GM18508 (cell line): ENCODE results near the gene MAP3K14.
"Not testable (repeated sequence)": the region's sequence is repeated elsewhere in the genome, so short reads cannot be mapped to it uniquely, and the experiment has no call there.

Experiments
- ATAC-seq: cut with Tn5 transposase; IDR thresholded peaks from one replicate; pipeline ENCODE4 v1.9.1; 2021; ENCODE audit warnings: moderate number of reproducible peaks; ENCODE audit not compliant: insufficient read depth, unreplicated experiment

Gene MAP3K14

GRCh38 chr17:45264430-45264829, 52.4 kb downstream of the MAP3K14 start:
- ATAC-seq = no peak

- ATAC-seq = no peak
These were observed 53.4 kb downstream of the MAP3K14 start for GRCh38 chr17:45263477-45263860.

DNA sequence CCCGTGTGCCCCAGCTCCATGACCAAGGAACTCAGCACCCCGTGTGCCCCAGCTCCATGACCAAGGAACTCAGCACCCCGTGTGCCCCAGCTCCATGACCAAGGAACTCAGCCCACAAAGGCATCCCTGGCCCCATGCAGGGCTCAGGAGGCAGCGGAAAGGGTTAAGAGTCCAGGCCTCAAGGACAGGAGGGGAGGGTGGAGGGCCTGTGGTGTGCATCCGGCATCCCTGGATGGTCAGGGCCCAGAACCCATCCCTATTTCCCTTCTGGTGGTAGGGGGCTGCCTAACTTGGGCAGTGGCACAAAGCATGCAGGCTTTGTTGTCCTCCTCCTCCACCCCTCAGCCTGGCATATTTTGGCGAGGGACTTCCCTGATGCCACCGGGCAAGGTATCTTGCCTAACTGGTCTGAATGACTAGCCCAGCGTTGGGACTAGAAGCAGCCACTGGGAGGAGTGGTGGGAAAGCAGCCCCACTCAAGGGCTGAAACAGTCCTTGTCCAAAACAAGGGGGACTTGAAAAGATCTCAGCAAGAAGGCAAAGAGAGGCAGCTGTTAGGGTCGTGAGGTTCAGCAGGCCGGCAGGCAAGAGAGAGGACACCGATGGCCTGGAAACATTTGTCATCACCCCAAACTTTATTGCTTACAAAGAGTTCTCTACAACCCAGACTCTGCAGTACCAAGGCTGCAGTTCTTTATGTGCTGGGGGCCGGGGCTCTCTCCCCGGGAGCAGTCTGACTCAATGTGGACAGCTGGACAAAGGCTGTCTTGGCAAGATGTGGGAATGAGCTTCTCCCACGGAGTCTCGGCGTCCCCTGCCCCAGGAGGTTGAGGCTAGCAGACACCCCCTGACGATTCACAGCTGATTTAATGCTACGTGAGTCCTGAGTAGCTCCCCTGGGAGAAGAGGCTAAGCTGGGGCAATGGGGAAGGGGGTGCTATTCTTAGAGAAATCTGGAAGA, 54.0 kb downstream of the MAP3K14 start:
- no peak for ATAC-seq

GRCh38 chr17:45261577-45262515, 55.0 kb downstream of the MAP3K14 start, which contains the start of gene SPATA32:
TSS of gene SPATA32 (minus strand) at chr17:45262094. CDS start at chr17:45262016, 78 bp downstream.
- no peak for ATAC-seq

GRCh38 chr17:45260204-45260783, 56.5 kb downstream of the MAP3K14 start:
- no peak for ATAC-seq

DNA sequence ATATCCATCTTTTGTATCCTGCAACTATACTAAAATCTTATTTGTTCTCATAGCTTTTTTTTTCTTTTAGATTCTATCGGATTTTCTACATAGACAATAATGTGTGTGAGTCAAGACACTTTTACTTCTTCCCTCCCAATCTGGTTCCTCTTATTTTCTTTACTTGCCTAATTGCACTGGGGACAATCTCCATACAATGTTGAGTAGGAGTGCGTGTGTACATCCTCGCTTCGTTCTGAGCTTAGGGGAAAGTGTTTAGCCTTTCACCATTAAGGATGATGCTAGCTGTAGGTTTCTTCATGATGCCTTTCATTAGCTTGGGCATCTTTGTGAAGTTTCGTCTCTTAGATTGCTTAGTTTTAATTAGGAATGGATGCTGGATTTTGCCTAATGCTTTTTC, 57.8 kb downstream of the MAP3K14 start:
- ATAC-seq = no peak

- no peak for ATAC-seq
These were observed 59.7 kb downstream of the MAP3K14 start for GRCh38 chr17:45257115-45257514.

DNA sequence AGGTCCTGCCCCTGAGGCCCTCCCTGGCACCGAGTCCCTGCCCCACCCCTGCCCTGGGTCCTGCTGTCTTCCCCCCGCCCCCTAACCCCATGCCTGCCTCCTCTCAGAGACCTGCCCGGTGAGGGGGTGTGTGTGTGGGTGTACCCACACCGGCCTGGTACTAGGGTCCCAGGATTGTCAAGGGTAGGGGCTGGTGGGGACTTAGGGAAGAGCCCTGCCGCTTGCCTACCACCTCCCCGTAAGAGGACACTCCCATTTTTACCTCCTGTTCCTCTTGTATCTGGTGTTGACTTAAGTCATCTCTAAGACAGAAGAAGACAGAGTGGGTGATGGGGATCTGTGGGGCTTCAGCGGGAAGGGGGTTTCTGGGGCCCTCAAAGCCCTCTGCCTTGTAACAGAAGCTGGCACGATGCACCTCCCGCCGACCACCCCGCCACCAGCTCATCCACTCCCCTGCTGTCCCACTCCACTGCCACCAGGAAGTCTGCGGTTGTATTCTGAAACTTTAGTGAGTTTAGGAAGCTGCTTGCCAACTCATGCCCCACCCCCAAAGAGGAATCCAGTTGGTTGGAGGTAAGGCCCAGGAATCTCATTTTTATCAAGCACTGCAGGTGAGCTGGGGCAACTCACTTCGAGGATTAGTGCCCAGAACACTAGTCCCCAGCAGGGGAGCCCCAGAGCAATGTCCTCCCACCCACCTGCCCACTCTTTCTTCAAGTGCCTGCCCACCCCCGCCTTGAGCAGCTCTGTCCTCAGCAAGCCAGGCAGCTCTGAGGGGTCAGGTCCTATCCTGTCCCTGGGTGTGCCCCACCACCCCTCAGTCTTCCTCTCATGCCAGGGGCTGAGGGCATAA, 60.5 kb downstream of the MAP3K14 start:
- no peak for ATAC-seq

- no peak for ATAC-seq
These were observed 61.5 kb downstream of the MAP3K14 start for GRCh38 chr17:45255358-45255757.

GRCh38 chr17:45253879-45254278, 62.9 kb downstream of the MAP3K14 start:
- ATAC-seq = no peak

DNA sequence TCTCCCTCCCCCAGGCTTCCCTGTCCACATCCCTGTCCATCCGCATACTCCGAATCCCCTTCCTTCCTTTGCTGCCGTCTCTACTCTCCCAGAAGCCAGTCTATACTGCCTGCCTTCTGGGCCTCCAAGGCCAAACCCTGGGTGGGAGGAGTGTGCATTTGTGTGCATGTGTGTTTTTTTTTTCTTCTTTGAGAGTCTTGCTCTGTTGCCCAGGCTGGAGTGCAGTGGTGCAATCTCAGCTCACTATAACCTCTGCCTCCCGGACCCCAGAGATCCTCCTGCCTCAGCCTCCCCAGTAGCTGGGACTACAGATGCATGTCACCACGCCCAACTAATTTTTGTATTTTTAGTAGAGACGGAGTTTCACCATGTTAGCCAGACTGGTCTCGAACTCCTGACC, 63.6 kb downstream of the MAP3K14 start:
- not testable (repeated sequence) for ATAC-seq

- ATAC-seq = no peak
These were observed 64.9 kb downstream of the MAP3K14 start for GRCh38 chr17:45251931-45252330.

DNA sequence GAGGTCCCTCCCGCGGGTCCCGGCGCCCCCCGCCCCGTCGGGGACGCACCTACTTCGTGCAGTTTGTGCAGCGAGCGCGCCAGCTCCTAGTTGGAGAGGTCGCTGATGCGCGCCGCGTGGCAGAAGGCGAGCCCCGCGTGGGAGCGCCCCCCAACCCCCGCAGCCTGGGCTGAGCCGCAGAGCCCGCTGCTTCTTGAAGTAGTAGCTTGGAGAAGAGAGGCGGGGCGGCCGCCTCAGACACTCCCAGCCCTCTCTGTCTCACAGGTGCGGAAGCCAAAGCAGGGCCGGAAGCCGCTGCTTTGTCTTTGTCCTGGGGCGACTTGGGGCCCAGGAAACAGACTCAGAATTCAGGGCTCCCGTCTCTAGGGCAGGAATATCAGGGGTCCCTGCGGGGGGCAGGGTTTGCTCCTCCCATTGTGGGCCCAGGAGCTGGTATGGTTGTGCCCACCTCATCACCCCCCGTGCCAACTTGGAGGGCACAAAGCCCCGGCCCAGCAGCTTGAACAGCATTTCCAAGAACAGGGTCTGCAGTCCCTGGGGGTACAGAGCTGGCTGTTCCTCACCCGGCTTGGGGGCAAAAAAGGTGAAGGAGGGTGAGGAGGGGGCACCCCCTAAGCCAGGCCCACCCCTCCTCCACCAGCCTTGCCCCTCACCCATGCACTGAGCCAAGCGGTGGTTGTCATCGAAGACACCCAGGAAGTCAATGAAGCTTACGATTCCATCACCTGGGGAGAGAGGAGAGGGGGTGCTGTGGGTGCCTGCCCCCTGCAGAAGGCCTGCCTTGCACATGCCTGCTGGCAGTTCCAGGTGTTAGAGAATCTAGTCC, 68.5 kb downstream of the MAP3K14 start:
- no peak for ATAC-seq

- no peak for ATAC-seq
These were observed 69.2 kb downstream of the MAP3K14 start for GRCh38 chr17:45247429-45248131.

DNA sequence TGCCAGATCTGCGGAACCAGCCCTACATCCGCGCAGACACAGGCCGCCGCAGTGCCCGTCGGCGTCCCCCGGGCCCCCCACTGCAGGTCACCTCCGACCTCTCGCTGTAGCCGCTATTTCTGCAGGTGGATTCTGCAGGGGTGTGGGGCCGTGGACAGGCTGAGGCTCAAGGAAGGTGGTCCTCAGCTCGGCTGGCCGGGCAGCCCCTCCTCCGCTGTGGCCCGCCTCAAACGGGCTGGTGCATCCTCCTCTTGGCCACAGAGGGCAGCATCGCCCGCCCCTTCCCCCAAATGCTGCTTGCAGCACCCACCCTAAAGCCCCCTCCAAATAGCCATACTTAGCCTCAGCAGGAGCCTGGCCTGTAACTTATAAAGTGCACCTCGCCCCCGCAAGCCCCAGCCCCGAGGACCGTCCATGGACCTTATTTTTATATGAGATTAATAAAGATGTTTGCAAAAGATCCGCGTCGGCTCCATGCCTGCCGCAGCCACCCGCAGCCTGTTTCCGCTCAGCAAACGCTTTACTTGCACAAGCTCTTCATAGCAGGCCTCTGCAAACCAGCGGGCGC, 69.9 kb downstream of the MAP3K14 start:
- ATAC-seq = no peak

- no peak for ATAC-seq
These were observed 70.5 kb downstream of the MAP3K14 start for GRCh38 chr17:45246338-45246737.

DNA sequence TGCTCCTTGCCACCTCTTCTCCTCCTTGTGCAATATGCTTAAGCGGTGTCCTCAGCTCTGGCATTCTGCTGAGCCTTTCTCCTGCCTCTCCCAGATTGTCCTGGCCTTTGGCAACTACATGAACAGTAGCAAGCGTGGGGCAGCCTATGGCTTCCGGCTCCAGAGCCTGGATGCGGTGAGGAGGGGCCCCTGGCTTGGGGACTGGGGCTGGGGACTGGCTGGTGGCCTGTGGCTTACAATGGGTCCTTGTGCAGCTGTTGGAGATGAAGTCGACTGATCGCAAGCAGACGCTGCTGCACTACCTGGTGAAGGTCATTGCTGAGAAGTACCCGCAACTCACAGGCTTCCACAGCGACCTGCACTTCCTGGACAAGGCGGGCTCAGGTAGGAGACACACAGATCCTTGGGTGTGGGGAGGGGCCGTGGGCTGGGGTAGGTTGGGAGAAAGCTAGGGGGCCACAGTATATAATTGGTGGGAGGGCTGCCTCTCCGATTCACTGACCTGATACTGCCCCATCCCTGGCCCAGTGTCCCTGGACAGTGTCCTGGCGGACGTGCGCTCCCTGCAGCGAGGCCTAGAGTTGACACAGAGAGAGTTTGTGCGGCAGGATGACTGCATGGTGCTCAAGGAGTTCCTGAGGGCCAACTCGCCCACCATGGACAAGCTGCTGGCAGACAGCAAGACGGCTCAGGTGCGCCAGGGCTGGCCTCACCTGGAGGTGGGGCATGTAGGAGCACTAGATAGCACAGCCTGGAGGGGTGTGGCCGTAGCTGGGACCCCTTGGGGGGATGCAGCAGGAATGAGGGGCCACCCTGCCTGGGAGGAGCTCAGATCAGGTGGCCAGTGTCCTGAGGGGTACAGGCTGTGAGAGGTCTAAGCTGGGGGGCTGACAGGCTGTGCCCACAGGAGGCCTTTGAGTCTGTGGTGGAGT, 71.8 kb downstream of the MAP3K14 start:
- ATAC-seq = no peak
